ENCODE measurements around the gene JAKMIP2. TPM values are rescaled to one million over a fixed set of nuclear protein-coding genes. Genes with fewer than 3 reads are reported as not detected.

Gene JAKMIP2
- total RNA-seq, 6 experiments from 2014 or later: 0.07 to 0.56 (median 0.31) TPM

DNA sequence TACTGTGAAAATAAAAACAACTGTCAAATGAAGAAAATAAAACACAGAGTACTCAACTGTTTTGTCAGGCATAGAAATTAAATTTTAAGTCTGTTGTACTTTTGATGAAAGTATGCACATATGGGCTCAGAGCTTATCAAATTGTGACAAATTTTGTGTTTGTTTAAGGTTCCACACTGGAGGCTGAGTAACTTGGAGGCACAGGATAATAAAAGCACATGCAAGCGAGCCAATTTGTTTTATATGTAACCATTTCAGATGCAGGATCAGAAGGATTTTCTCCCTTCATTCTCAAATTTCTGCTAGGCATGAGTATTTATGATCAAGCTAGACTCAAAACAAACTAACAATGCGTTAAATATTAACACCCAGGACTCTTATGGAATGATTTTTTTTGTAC, 87.8 kb downstream of the JAKMIP2 start:
- 73% methylated on average over 2 of the region's 2 CpGs for WGBS (ENCODE audit: insufficient coverage, low coverage, low lambda C conversion rate, missing lambda C conversion rate)
- ATAC-seq (no peak), DNase-seq (no peak)
- intact Hi-C loops (cut with DNase I): no loop called here
- TF ChIP-seq CTCF (IDR thresholded peaks at IDR 0.05) (no peak), POLR2A (IDR thresholded peaks at IDR 0.05) (no peak)
- H3K4me1 ChIP-seq: no peaks in the 10 kb centered on the region
- H3K36me3 ChIP-seq: no peaks in the 10 kb centered on the region
- no peak overlapping the region for H3K27ac ChIP-seq
- H3K9me3 ChIP-seq: no peaks in the 10 kb centered on the region
- no peaks in the 10 kb centered on the region for H3K27me3 ChIP-seq
- H3K4me3 ChIP-seq: no peak overlapping the region

DNA sequence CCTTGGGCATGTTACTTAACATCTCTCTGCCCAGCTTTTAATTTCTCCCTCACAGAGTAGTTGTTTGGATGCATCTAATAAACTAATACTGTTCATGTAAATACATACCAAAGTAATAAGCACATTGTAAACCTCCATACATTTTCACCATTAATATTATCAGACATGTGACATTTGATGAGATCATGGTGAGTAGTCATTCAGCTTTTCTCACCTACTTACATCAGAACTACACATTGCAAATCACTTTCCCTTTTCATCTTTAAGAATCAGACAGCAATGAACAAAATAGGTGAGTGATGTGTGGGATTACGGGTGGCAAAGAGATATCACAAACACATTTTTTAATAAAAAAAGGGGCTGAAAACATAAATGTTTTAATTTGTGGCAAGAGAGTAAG, 89.3 kb downstream of the JAKMIP2 start:
- TF ChIP-seq POLR2A (IDR thresholded peaks at IDR 0.05) (no peak), CTCF (IDR thresholded peaks at IDR 0.05) (no peak)
- Histone ChIP-seq H3K4me3 (no peak overlapping the region), H3K27ac (no peak overlapping the region), H3K4me1 (no peaks in the 10 kb centered on the region), H3K9me3 (no peaks in the 10 kb centered on the region), H3K36me3 (no peaks in the 10 kb centered on the region), H3K27me3 (no peaks in the 10 kb centered on the region)
- DNase-seq (no peak), ATAC-seq (no peak)
- intact Hi-C loops (cut with DNase I): no loop called here
- WGBS (ENCODE audit: insufficient coverage, low coverage, low lambda C conversion rate, missing lambda C conversion rate): 72% methylated on average over 1 of the region's 1 CpG

- Histone ChIP-seq H3K4me1 (no peaks in the 10 kb centered on the region), H3K4me3 (no peak overlapping the region), H3K9me3 (no peaks in the 10 kb centered on the region), H3K36me3 (no peaks in the 10 kb centered on the region), H3K27ac (no peak overlapping the region), H3K27me3 (no peaks in the 10 kb centered on the region)
- WGBS (ENCODE audit: insufficient coverage, low coverage, low lambda C conversion rate, missing lambda C conversion rate): 69% methylated on average over 3 of the region's 3 CpGs
- ATAC-seq (no peak), DNase-seq (no peak)
- TF ChIP-seq CTCF (IDR thresholded peaks at IDR 0.05) (no peak), POLR2A (IDR thresholded peaks at IDR 0.05) (no peak)
- intact Hi-C loops (cut with DNase I): no loop called here
These were observed 91.4 kb downstream of the JAKMIP2 start for GRCh38 chr5:147691130-147691529.

DNA sequence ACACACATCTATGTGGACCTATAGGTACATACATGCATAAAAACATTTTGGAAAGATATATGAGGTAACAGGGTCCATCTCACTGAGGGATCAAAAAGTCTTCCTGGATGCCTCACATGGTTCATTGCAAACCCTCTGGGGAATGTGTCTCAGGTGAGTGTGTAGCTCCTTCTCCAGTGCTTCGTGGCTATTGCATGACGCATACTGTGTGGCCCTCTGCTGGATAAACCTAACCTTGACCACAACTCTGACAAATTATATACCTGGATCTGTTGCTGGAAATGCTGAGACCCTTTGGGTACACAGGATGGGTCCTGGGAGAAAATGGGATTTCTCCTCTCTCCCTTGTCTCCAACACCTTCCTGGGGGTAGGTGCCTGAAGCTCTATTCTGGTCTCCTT, 91.9 kb downstream of the JAKMIP2 start:
- DNase-seq (no peak), ATAC-seq (peak; percentile 65 to 83 (median 75))
- Histone ChIP-seq H3K36me3 (no peaks in the 10 kb centered on the region), H3K9me3 (no peaks in the 10 kb centered on the region), H3K27ac (no peak overlapping the region), H3K4me3 (no peak overlapping the region), H3K4me1 (no peaks in the 10 kb centered on the region), H3K27me3 (no peaks in the 10 kb centered on the region)
- WGBS (ENCODE audit: insufficient coverage, low coverage, low lambda C conversion rate, missing lambda C conversion rate): no CpG with 5 or more reads among the region's 2 CpGs
- peak; percentile 23 to 37 (median 30) for TF ChIP-seq CTCF (IDR thresholded peaks at IDR 0.05)
- TF ChIP-seq POLR2A (IDR thresholded peaks at IDR 0.05): no peak
- intact Hi-C loops (cut with DNase I): no loop called here

GRCh38 chr5:147689426-147689825, 93.1 kb downstream of the JAKMIP2 start:
- Histone ChIP-seq H3K9me3 (no peaks in the 10 kb centered on the region), H3K36me3 (no peaks in the 10 kb centered on the region), H3K4me1 (no peaks in the 10 kb centered on the region), H3K27ac (no peak overlapping the region), H3K27me3 (no peaks in the 10 kb centered on the region), H3K4me3 (no peak overlapping the region)
- DNase-seq: no peak
- 88% methylated on average over 4 of the region's 4 CpGs for WGBS (ENCODE audit: insufficient coverage, low coverage, low lambda C conversion rate, missing lambda C conversion rate)
- TF ChIP-seq POLR2A (IDR thresholded peaks at IDR 0.05) (no peak), CTCF (IDR thresholded peaks at IDR 0.05) (no peak)
- no peak for ATAC-seq
- intact Hi-C loops (cut with DNase I): no loop called here
